ENCODE results near the gene GAB1. TPM values are rescaled to one million over a fixed set of nuclear protein-coding genes. Genes with fewer than 3 reads are reported as not detected.

The GAB1 gene
- total RNA-seq, 2 donors from 2014 or later = 48.3 to 77.3 TPM

- no peak for ATAC-seq (ENCODE audit: insufficient number of reproducible peaks, low FRiP score, low read depth)
- no peaks in the 10 kb centered on the region for H3K36me3 ChIP-seq
- no peaks in the 10 kb centered on the region for H3K9me3 ChIP-seq
- no peak overlapping the region for H3K4me3 ChIP-seq
- peaks cover 14 to 50% of the 10 kb centered on the region in 2 donors for H3K4me1 ChIP-seq (ENCODE audit: control insufficient read depth in 1 of 2, low read depth in 2 of 2)
- no peaks in the 10 kb centered on the region for H3K27me3 ChIP-seq (replicated peaks; ENCODE audit: insufficient read depth)
- peak overlapping the region in 1 of 2 donors; percentile 38 for H3K27ac ChIP-seq
- TF ChIP-seq, protein P1, sequence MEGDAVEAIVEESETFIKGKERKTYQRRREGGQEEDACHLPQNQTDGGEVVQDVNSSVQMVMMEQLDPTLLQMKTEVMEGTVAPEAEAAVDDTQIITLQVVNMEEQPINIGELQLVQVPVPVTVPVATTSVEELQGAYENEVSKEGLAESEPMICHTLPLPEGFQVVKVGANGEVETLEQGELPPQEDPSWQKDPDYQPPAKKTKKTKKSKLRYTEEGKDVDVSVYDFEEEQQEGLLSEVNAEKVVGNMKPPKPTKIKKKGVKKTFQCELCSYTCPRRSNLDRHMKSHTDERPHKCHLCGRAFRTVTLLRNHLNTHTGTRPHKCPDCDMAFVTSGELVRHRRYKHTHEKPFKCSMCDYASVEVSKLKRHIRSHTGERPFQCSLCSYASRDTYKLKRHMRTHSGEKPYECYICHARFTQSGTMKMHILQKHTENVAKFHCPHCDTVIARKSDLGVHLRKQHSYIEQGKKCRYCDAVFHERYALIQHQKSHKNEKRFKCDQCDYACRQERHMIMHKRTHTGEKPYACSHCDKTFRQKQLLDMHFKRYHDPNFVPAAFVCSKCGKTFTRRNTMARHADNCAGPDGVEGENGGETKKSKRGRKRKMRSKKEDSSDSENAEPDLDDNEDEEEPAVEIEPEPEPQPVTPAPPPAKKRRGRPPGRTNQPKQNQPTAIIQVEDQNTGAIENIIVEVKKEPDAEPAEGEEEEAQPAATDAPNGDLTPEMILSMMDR (IDR thresholded peaks at IDR 0.05) = no peak
- no peak for DNase-seq (ENCODE audit: low spot score)
Observed at GRCh38 chr4:143369552-143369951, 32.9 kb downstream of the GAB1 start.

GRCh38 chr4:143372093-143372915 is 35.6 kb downstream of the GAB1 start:
- Histone ChIP-seq H3K27ac (peak overlapping the region in 1 of 2 donors; percentile 42), H3K9me3 (no peaks in the 10 kb centered on the region), H3K4me3 (no peak overlapping the region), H3K27me3 (replicated peaks; ENCODE audit: insufficient read depth) (no peaks in the 10 kb centered on the region), H3K36me3 (no peaks in the 10 kb centered on the region), H3K4me1 (ENCODE audit: control insufficient read depth in 1 of 2, low read depth in 2 of 2) (peaks cover 40 to 72% of the 10 kb centered on the region in 2 donors)
- ATAC-seq (ENCODE audit: insufficient number of reproducible peaks, low FRiP score, low read depth) (no peak), DNase-seq (ENCODE audit: low spot score) (no peak)
- TF ChIP-seq, protein P1 (IDR thresholded peaks at IDR 0.05) = no peak

DNA sequence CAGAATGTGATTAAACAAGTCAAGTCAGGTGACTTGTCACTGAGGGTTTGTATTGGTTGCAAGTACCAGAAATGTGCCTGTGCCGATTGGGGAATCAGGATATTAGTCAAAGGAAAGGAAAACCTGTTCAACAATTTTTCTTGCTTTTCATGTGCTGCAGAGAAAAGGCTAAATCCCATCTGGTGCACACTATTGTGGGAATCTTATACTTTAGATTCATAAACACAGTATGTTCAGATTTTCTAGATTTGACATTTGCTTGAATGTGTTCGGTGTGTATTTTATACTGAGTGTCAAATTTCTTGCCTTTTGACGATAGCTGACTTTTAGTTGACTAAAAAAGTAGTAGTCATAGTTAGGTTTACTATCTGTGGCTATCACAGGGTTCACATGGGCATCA is 37.6 kb downstream of the GAB1 start:
- TF ChIP-seq, protein P1 (IDR thresholded peaks at IDR 0.05) = no peak

DNA sequence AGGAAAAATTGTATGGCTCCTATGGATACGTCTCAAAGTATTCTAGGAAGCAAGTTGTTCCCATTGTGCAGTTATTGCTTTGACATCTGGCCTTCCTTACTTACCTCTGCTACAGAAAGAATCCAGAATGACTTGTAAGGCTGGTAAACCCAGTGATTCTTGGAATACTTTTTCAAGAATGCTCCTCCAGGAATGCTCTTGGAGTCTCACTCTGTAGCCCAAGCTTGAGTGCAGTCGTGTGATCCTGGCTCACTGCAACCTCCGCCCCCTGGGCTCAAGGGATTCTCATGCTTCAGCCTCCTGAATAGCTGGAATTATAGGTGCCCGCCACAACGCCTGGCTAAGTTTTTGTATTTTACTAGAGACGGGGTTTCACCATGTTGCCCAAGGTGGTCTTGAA is 38.1 kb downstream of the GAB1 start:
- H3K27ac ChIP-seq = peak overlapping the region in 1 of 2 donors; percentile 10

More for the DNA sequence above, 37.6 kb downstream of the GAB1 start:
- no peaks in the 10 kb centered on the region for H3K9me3 ChIP-seq
- H3K4me1 ChIP-seq (ENCODE audit: control insufficient read depth in 1 of 2, low read depth in 2 of 2) = peaks cover 54 to 81% of the 10 kb centered on the region in 2 donors
- no peak for ATAC-seq (ENCODE audit: insufficient number of reproducible peaks, low FRiP score, low read depth)
- no peaks in the 10 kb centered on the region for H3K27me3 ChIP-seq (replicated peaks; ENCODE audit: insufficient read depth)
- DNase-seq (ENCODE audit: low spot score) = no peak
- H3K36me3 ChIP-seq = no peaks in the 10 kb centered on the region
- H3K4me3 ChIP-seq = no peak overlapping the region
- no peak overlapping the region for H3K27ac ChIP-seq

More for the DNA sequence above, 38.1 kb downstream of the GAB1 start:
- H3K27me3 ChIP-seq (replicated peaks; ENCODE audit: insufficient read depth) = no peaks in the 10 kb centered on the region
- no peaks in the 10 kb centered on the region for H3K9me3 ChIP-seq
- no peaks in the 10 kb centered on the region for H3K36me3 ChIP-seq
- DNase-seq (ENCODE audit: low spot score) (no peak), ATAC-seq (ENCODE audit: insufficient number of reproducible peaks, low FRiP score, low read depth) (no peak)
- H3K4me3 ChIP-seq = no peak overlapping the region
- H3K4me1 ChIP-seq (ENCODE audit: control insufficient read depth in 1 of 2, low read depth in 2 of 2) = peaks cover 56 to 81% of the 10 kb centered on the region in 2 donors
- TF ChIP-seq, protein P1 (IDR thresholded peaks at IDR 0.05) = no peak
